ENCODE results near the gene CD80.

GRCh38 chr3:119595639-119596334 is 36.4 kb upstream of the CD80 start:
- TF ChIP-seq CTCF (IDR thresholded peaks at IDR 0.05) = no peak
- TF ChIP-seq POLR2A (IDR thresholded peaks at IDR 0.05) = no peak
- no peak for TF ChIP-seq EP300 (IDR thresholded peaks at IDR 0.05)

Measured in ovary (tissue), 3 donors.